NCI-H2171 (cell line): ENCODE measurements around the gene AKT3.

Experiments
- DNase-seq: peaks from one replicate; lab custom pipeline; 2025; lab: John Stamatoyannopoulos, UW

AKT3 gene

GRCh38 chr1:243461700-243462099 lies 388.3 kb downstream of the AKT3 start:
- no peak for DNase-seq

GRCh38 chr1:243459059-243459458 lies 391.0 kb downstream of the AKT3 start:
- no peak for DNase-seq

- DNase-seq: no peak
These were observed 392.6 kb downstream of the AKT3 start for GRCh38 chr1:243457363-243457982.

GRCh38 chr1:243455760-243456651 lies 394.0 kb downstream of the AKT3 start:
- no peak for DNase-seq

GRCh38 chr1:243454328-243454997 lies 395.6 kb downstream of the AKT3 start:
- DNase-seq: peak; percentile 20

- DNase-seq: no peak
These were observed 398.0 kb downstream of the AKT3 start for GRCh38 chr1:243452092-243452491.

GRCh38 chr1:243449373-243449772 lies 400.7 kb downstream of the AKT3 start:
- no peak for DNase-seq

GRCh38 chr1:243447844-243448243 lies 402.2 kb downstream of the AKT3 start:
- no peak for DNase-seq

- no peak for DNase-seq
These were observed 402.7 kb downstream of the AKT3 start for GRCh38 chr1:243447347-243447746.

GRCh38 chr1:243443557-243443956 lies 406.5 kb downstream of the AKT3 start:
- DNase-seq: no peak

- DNase-seq: no peak
These were observed 408.4 kb downstream of the AKT3 start for GRCh38 chr1:243441601-243442000.

- no peak for DNase-seq
These were observed 409.6 kb downstream of the AKT3 start for GRCh38 chr1:243440406-243440805.

GRCh38 chr1:243438815-243439214 lies 411.2 kb downstream of the AKT3 start:
- DNase-seq: no peak
